SU-DHL-6 (cell line): ENCODE measurements around the gene FAM81A.

Experiments used
- H2AFZ ChIP-seq: fragments of 200-600 bp; sonication (generic); 2 replicates; pipeline ENCODE4 v1.6.1; 2014; ENCODE audit warnings: low read depth, mild to moderate bottlenecking, moderate library complexity, mixed read lengths, antibody characterized with exemption, low read length; ENCODE audit not compliant: severe bottlenecking
- H3F3A ChIP-seq: fragments of 200-600 bp; shearing (Covaris generic); 2 replicates; pipeline ENCODE4 v1.6.0; 2016; ENCODE audit warnings: antibody characterized with exemption, mild to moderate bottlenecking; ENCODE audit not compliant: insufficient read depth
- H3K27ac ChIP-seq: fragments of 200-600 bp; sonication (generic); 2 replicates; pipeline ENCODE4 v1.5.1; 2016; ENCODE audit warnings: low read depth, mild to moderate bottlenecking, low read length, moderate library complexity, mixed read lengths
- H3K27me3 ChIP-seq: fragments of 200-600 bp; sonication (generic), shearing (Covaris generic); 2 replicates; pipeline ENCODE4 v1.6.0; 2014; ENCODE audit warnings: mild to moderate bottlenecking, low read length
- H3K36me3 ChIP-seq: fragments of 200-600 bp; sonication (generic); 2 replicates; pipeline ENCODE4 v1.6.1; 2014; ENCODE audit warnings: mild to moderate bottlenecking, low read length, mixed read lengths
- H3K4me2 ChIP-seq: fragments of 300-600, 200-600 bp; shearing (Covaris generic), sonication (generic); 2 replicates; pipeline ENCODE4 v1.6.0; 2014; ENCODE audit warnings: low read length, low read depth, mild to moderate bottlenecking; ENCODE audit not compliant: poor library complexity, severe bottlenecking
- H3K4me3 ChIP-seq: fragments of 200-600 bp; sonication (generic); 2 replicates; pipeline ENCODE4 v1.5.1; 2014; ENCODE audit warnings: antibody characterized with exemption, low read length, mild to moderate bottlenecking, mixed read lengths; ENCODE audit not compliant: insufficient read depth, poor library complexity, severe bottlenecking
- H3K79me2 ChIP-seq: fragments of 200-600 bp; sonication (generic); 2 replicates; pipeline ENCODE4 v1.6.1; 2014; ENCODE audit warnings: mild to moderate bottlenecking, low read length, moderate library complexity; ENCODE audit not compliant: insufficient read depth
- H3K9ac ChIP-seq: fragments of 200-600 bp; sonication (generic); 2 replicates; pipeline ENCODE4 v1.7.0; 2014; ENCODE audit warnings: mild to moderate bottlenecking, low read length
- H3K9me2 ChIP-seq: fragments of 200-600 bp; sonication (generic); replicated peaks from 2 replicates; pipeline ENCODE4 v1.6.1; 2014; ENCODE audit warnings: low read length; ENCODE audit not compliant: insufficient read depth
- H3K9me3 ChIP-seq: fragments of 200-600 bp; sonication (generic); 2 replicates; pipeline ENCODE4 v1.6.1; 2014; ENCODE audit warnings: low read length, mixed read lengths; ENCODE audit not compliant: insufficient read depth
- H4K20me1 ChIP-seq: fragments of 200-600 bp; sonication (generic); 2 replicates; pipeline ENCODE4 v1.6.1; 2014; ENCODE audit warnings: low read depth, mild to moderate bottlenecking, antibody characterized with exemption, low read length, moderate library complexity, mixed read lengths
- CTCF ChIP-seq: fragments of 200-600 bp; sonication (generic); IDR thresholded peaks from one replicate; pipeline ENCODE4 v1.5.1; 2017; ENCODE audit warnings: antibody characterized with exemption, mild to moderate bottlenecking, low read length, moderate library complexity; ENCODE audit not compliant: insufficient read depth, poor library complexity, severe bottlenecking
- EZH2phosphoT487 ChIP-seq: fragments of 200-600 bp; sonication (generic), shearing (Covaris generic); conservative IDR thresholded peaks from 2 replicates; pipeline ENCODE4 v1.6.1; 2018; ENCODE audit warnings: mild to moderate bottlenecking, antibody characterized with exemption, low read length, moderate library complexity, mixed read lengths

The FAM81A gene

GRCh38 chr15:59550956-59551355, 113.0 kb downstream of the FAM81A start:
- H3F3A ChIP-seq, result no peaks in the 10 kb centered on the region
- H3K79me2 ChIP-seq, result no peaks in the 10 kb centered on the region
- H3K27ac ChIP-seq, result no peak overlapping the region
- TF ChIP-seq EZH2phosphoT487, result no peak
- no peak for TF ChIP-seq CTCF
- H4K20me1 ChIP-seq, result no peaks in the 10 kb centered on the region
- no peaks in the 10 kb centered on the region for H3K36me3 ChIP-seq
- H3K4me3 ChIP-seq, result no peak overlapping the region
- no peak overlapping the region for H3K9ac ChIP-seq
- H3K9me2 ChIP-seq, result no peaks in the 10 kb centered on the region
- no peaks in the 10 kb centered on the region for H3K27me3 ChIP-seq
- no peak overlapping the region for H2AFZ ChIP-seq
- H3K9me3 ChIP-seq, result no peaks in the 10 kb centered on the region
- no peak overlapping the region for H3K4me2 ChIP-seq

GRCh38 chr15:59553879-59554735, 116.1 kb downstream of the FAM81A start:
- Histone ChIP-seq H3K79me2 (no peaks in the 10 kb centered on the region), H3K36me3 (no peaks in the 10 kb centered on the region), H4K20me1 (no peaks in the 10 kb centered on the region), H3K4me3 (no peak overlapping the region), H3K9me3 (no peaks in the 10 kb centered on the region), H3F3A (no peaks in the 10 kb centered on the region), H3K9me2 (no peaks in the 10 kb centered on the region), H3K27me3 (no peaks in the 10 kb centered on the region), H3K4me2 (no peak overlapping the region), H3K9ac (no peak overlapping the region), H2AFZ (no peak overlapping the region), H3K27ac (no peak overlapping the region)
- no peak for TF ChIP-seq EZH2phosphoT487
- no peak for TF ChIP-seq CTCF

GRCh38 chr15:59555696-59556095, 117.7 kb downstream of the FAM81A start:
- no peak overlapping the region for H3K27ac ChIP-seq
- H3K9ac ChIP-seq, result no peak overlapping the region
- no peaks in the 10 kb centered on the region for H3K27me3 ChIP-seq
- no peaks in the 10 kb centered on the region for H3K9me3 ChIP-seq
- no peak overlapping the region for H3K4me3 ChIP-seq
- H2AFZ ChIP-seq, result no peak overlapping the region
- no peaks in the 10 kb centered on the region for H3F3A ChIP-seq
- H3K9me2 ChIP-seq, result no peaks in the 10 kb centered on the region
- no peaks in the 10 kb centered on the region for H3K36me3 ChIP-seq
- H3K4me2 ChIP-seq, result no peak overlapping the region
- H3K79me2 ChIP-seq, result no peaks in the 10 kb centered on the region
- TF ChIP-seq CTCF (no peak), EZH2phosphoT487 (no peak)
- no peaks in the 10 kb centered on the region for H4K20me1 ChIP-seq
